GM23248 (cell line): ENCODE data around the gene ALOXE3.

Source experiments
- EZH2 ChIP-seq: fragments of 200-600 bp; sonication (generic); IDR thresholded peaks from 2 replicates; pipeline ENCODE4 v1.6.1; 2018; ENCODE audit warnings: antibody characterized with exemption, mild to moderate bottlenecking; ENCODE audit not compliant: insufficient read depth, poor library complexity, severe bottlenecking
- EZH2phosphoT487 ChIP-seq: fragments of 200-600 bp; sonication (generic); IDR thresholded peaks from 2 replicates; pipeline ENCODE4 v1.6.1; 2018; ENCODE audit warnings: antibody characterized with exemption, moderate library complexity, mild to moderate bottlenecking, low read depth; ENCODE audit not compliant: insufficient read depth

GRCh38 chr17:8053600-8053999 lies 64.7 kb downstream of the ALOXE3 start:
- TF ChIP-seq EZH2 (no peak), EZH2phosphoT487 (no peak)
